ENCODE data around the gene SPRY4.
"Not testable (repeated sequence)": the region's sequence is repeated elsewhere in the genome, so short reads cannot be mapped to it uniquely, and the experiment has no call there.

Gene SPRY4

GRCh38 chr5:142292249-142292648 lies 32.6 kb downstream of the SPRY4 start:
- DNase-seq = no peak

GRCh38 chr5:142290577-142291299 lies 34.1 kb downstream of the SPRY4 start:
- DNase-seq = no peak

GRCh38 chr5:142289708-142290576 lies 34.9 kb downstream of the SPRY4 start:
- no peak for DNase-seq

GRCh38 chr5:142287973-142288313 lies 36.9 kb downstream of the SPRY4 start:
- DNase-seq = no peak

DNA sequence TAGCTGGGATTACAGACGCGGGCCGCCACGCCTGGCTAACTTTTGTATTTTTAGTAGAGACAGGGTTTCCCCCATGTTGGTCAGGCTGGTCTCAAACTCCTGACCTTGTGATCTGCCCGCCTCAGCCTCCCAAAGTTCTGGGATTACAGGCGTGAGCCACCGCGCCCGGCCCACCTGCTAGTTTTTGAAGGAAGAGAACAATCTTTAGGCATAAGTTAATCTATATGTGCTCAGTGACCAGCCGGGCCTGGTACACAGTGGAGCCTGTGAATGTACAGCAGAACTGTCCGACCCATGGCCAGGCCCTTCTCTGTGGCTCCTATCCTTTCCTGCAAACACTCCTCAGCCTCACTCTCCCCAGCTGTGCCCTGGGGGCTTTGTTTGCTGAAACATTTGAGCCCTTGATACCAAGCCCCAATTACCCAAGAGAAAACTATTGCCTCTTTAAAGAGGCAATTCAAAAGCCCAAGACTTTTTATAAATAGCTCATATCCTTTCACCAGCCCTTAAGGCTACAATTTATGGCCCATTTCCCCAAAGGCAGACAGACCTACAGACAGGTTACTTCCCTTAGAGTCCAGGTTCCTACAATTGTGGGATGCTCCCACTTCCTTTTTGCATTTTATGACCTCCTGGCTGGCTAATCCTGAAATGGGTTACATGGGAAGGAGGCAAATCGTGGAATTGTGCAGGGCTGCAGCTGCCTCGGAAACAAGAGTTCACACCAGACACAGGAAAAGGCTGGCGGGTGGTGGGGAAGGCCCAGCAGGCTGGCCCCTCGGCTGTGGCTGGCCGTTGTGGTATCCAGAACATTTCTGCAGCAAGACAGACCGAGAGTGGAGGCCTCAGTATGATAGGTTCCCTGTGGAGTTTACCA lies 37.5 kb downstream of the SPRY4 start:
- no peak for DNase-seq

- no peak for DNase-seq
These were observed 38.7 kb downstream of the SPRY4 start for GRCh38 chr5:142286111-142286510.

GRCh38 chr5:142283304-142283703 lies 41.5 kb downstream of the SPRY4 start:
- no peak for DNase-seq

DNA sequence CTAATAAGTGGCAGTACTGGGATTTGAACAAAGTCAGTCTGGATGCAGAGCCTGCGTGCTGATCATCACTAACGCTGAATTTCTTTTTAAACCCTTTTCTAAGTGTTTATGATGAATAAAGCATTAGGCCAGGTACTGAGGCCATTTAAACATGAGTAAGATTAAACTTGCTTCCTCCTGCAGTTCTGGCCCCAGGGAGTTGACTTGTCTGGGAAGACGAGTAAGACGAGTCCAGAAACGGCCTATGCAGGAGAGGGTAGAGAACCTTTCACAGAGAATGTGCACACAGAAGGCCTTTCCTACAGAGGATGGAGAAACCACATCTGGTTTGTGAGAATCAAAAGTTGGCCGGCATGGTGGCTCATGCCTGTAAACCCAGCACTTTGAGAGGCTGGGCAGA lies 42.9 kb downstream of the SPRY4 start:
- DNase-seq = no peak

GRCh38 chr5:142281008-142281367 lies 43.8 kb downstream of the SPRY4 start:
- no peak for DNase-seq

- DNase-seq = no peak
These were observed 44.5 kb downstream of the SPRY4 start for GRCh38 chr5:142280066-142281007.

GRCh38 chr5:142278627-142279026 lies 46.2 kb downstream of the SPRY4 start:
- DNase-seq = no peak

GRCh38 chr5:142277796-142278195 lies 47.0 kb downstream of the SPRY4 start:
- DNase-seq = no peak

- DNase-seq = no peak
These were observed 48.3 kb downstream of the SPRY4 start for GRCh38 chr5:142276517-142276916.

DNA sequence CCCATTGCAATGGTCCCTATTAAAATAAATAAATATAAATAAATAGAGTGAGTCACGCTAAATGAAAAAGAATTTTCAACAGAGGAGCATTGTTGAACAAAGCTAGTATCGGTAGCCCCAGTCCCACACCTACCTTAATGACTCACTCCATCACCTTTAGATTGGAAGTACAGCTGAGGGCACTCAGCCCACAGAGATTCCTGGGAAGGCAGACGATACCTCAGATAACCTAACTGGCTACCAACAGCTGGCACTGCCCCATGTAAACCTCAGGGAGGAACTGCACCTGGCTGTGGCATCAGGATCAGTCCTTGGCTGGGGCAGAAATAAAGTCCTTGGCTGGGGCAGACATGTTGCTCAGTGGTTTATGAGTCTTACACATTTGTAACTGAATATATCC lies 49.3 kb downstream of the SPRY4 start:
- DNase-seq = no peak

GRCh38 chr5:142272596-142272995 lies 52.2 kb downstream of the SPRY4 start:
- not testable (repeated sequence) for DNase-seq

DNA sequence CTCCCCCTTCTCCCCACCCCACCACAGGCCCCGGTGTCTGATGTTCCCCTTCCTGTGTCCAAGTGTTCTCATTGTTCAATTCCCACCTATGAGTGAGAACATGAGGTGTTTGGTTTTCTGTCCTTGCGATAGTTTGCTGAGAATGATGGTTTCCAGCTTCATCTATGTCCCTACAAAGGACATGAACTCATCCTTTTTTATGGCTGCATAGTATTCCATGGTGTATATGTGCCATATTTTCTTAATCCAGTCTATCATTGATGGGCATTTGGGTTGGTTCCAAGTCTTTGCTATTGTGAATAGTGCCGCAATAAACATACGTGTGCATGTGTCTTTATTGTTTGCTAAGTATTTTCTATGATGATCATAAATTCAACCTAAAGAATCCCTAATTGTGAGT lies 60.7 kb downstream of the SPRY4 start:
- DNase-seq = not testable (repeated sequence)

DNA sequence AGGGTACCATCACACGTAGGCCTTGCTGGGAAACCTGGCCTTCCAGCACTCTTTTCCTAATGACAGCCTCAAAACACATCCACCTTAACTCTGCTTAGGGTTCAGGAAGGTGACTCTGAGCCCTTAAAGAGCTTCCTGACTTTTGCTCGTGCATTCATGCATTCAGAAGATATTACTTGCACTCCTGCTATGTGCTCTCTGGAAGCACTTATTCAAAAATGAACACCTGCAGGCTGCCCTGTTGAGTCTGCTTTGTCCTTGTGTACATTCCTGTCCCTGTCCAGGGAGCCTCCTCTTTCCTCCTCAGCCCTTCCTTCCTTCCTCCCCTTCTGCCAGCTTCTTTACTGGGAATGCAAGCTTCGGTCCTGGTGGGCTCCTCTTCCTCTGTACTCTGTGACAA lies 61.5 kb downstream of the SPRY4 start:
- DNase-seq = no peak

- DNase-seq = no peak
These were observed 62.1 kb downstream of the SPRY4 start for GRCh38 chr5:142262683-142263082.

Measured in NCI-H1694 treated with DMSO at 0.1 percent for 48 hours (cell line).